Left ventricle myocardium inferior (tissue), 1 donor: Measurements from ENCODE around the gene PKN2. TPM values are rescaled to one million over a fixed set of nuclear protein-coding genes. Genes with fewer than 3 reads are reported as not detected.
"Not testable (repeated sequence)": the region's sequence is repeated elsewhere in the genome, so short reads cannot be mapped to it uniquely, and the experiment has no call there.

Experiments used
- DNase-seq: peaks from one replicate; pipeline ENCODE4 v3.0.0-alpha.2; 2020
- H3K27ac ChIP-seq: fragments of 200-600 bp; replicated peaks from 2 replicates; pipeline ENCODE4 v1.8.0; 2021
- H3K27me3 ChIP-seq: fragments of 200-600 bp; 2 replicates; pipeline ENCODE4 v1.8.0; 2021; ENCODE audit warnings: low read depth
- H3K36me3 ChIP-seq: fragments of 200-600 bp; 2 replicates; pipeline ENCODE4 v1.8.0; 2021
- H3K4me1 ChIP-seq: fragments of 200-600 bp; 2 replicates; pipeline ENCODE4 v1.8.0; 2021
- H3K4me3 ChIP-seq: fragments of 200-600 bp; 2 replicates; pipeline ENCODE4 v1.8.0; 2021; ENCODE audit warnings: mild to moderate bottlenecking, moderate library complexity
- H3K9me3 ChIP-seq: fragments of 200-600 bp; replicated peaks from 2 replicates; pipeline ENCODE4 v1.8.0; 2021
- CTCF ChIP-seq: fragments of 200-600 bp; IDR thresholded peaks from 2 replicates; pipeline ENCODE4 v1.8.0; 2021; ENCODE audit warnings: antibody characterized with exemption, mild to moderate bottlenecking, borderline replicate concordance
- intact Hi-C: fragments of 100-400 bp; cut with micrococcal nuclease; formaldehyde crosslinking; loops from one replicate; pipeline ENCODE4 v1.11.0; 2022
- total RNA-seq: library from RNA; stranded (reverse); fragmentation: NEBNext Ultra II Directional; extraction: Animal tissue kit (Norgen Biotek cat#: 25700); gene quantifications from one replicate; pipeline ENCODE4 v1.2.1, GENCODE V29; 2021
- donor health status: DM: no; HTN: yes; CAD: no; lungs with severe emphysema.

Gene PKN2
- total RNA-seq, 1 donor from 2014 or later: 28.2 TPM

- no peak overlapping the region for H3K27ac ChIP-seq
- peaks cover 72% of the 10 kb centered on the region for H3K4me1 ChIP-seq
- intact Hi-C loops: loop anchor here (5.0 kb wide), 1 partner anchor 221 kb away; no protein-coding TSS in a partner anchor
- no peak overlapping the region for H3K4me3 ChIP-seq
- peaks cover 17% of the 10 kb centered on the region for H3K36me3 ChIP-seq
- no peak for DNase-seq
- H3K27me3 ChIP-seq: no peaks in the 10 kb centered on the region
- TF ChIP-seq CTCF: no peak
- no peaks in the 10 kb centered on the region for H3K9me3 ChIP-seq
Observed at GRCh38 chr1:88878731-88879130, 194.7 kb downstream of the PKN2 start.

- intact Hi-C loops, H3K4me3 ChIP-seq, DNase-seq, H3K9me3 ChIP-seq, H3K27me3 ChIP-seq, H3K27ac ChIP-seq: not testable (repeated sequence)
- H3K36me3 ChIP-seq: peaks cover 37% of the 10 kb centered on the region
- H3K4me1 ChIP-seq: peaks cover 67% of the 10 kb centered on the region
Observed at GRCh38 chr1:88880717-88881116, 196.6 kb downstream of the PKN2 start.

GRCh38 chr1:88883156-88883555 lies 199.1 kb downstream of the PKN2 start:
- no peak for DNase-seq
- H3K36me3 ChIP-seq: peaks cover 52% of the 10 kb centered on the region
- TF ChIP-seq CTCF: no peak
- no peak overlapping the region for H3K4me3 ChIP-seq
- peaks cover 47% of the 10 kb centered on the region for H3K4me1 ChIP-seq
- no peaks in the 10 kb centered on the region for H3K27me3 ChIP-seq
- intact Hi-C loops: no loop called here
- no peaks in the 10 kb centered on the region for H3K9me3 ChIP-seq
- no peak overlapping the region for H3K27ac ChIP-seq

Other genes with a start within 250 kb of the PKN2 start
- gene GTF2B, start 207.3 kb downstream of the PKN2 start, total RNA-seq: 12.6 TPM